ENCODE data around the gene EEF1E1.
A peak's percentile ranks its signal among the peaks of the same experiment; 100 is the strongest.
"Not testable (repeated sequence)": the region's sequence is repeated elsewhere in the genome, so short reads cannot be mapped to it uniquely, and the experiment has no call there.

Gene EEF1E1

GRCh38 chr6:8061736-8062135 is 40.6 kb downstream of the EEF1E1 start:
- no peak for DNase-seq

GRCh38 chr6:8060346-8060745 is 42.0 kb downstream of the EEF1E1 start:
- no peak for DNase-seq

- DNase-seq, result peak in 1 of 2 donors; percentile 59
Measured at GRCh38 chr6:8059129-8059528, 43.2 kb downstream of the EEF1E1 start.

GRCh38 chr6:8057793-8058192 is 44.6 kb downstream of the EEF1E1 start:
- no peak for DNase-seq

DNA sequence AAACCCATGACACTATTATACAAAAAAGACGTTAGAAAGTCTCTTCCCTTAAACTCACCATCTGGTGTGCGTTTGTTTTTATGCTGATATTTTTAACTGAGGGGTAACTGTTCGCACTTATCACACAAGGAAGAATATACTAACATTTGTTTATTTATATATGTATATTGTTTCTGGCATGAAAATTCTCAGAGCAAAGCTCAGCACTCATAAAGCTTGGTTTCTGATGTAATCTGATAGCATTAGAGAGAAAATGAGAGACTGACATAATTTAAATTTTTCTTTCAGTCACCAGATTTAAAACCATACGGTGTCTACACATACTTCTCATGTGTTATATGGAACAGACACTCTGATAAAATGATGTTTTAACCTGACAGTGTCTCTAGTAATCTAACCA is 45.1 kb downstream of the EEF1E1 start:
- DNase-seq, result no peak

GRCh38 chr6:8054276-8054675 is 48.1 kb downstream of the EEF1E1 start:
- DNase-seq, result no peak

- DNase-seq, result no peak
Measured at GRCh38 chr6:8047541-8048292, 54.6 kb downstream of the EEF1E1 start.

DNA sequence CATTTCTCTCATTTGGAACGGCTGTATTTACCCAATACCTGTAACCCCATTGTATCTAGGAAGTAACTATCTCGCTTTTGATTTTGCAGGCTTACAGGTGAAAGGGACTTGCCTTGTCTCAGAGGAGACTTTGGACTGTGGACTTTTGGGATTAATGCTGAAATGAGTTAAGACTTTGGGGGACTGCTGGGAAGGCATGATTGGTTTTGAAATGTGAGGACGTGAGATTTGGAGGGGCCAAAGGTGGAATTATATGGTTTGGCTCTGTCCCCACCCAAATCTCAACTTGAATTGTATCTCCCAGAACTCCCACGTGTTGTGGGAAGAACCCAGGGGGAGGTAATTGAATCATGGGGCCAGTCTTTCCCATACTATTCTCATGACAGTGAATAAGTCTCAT is 56.6 kb downstream of the EEF1E1 start:
- not testable (repeated sequence) for DNase-seq

DNA sequence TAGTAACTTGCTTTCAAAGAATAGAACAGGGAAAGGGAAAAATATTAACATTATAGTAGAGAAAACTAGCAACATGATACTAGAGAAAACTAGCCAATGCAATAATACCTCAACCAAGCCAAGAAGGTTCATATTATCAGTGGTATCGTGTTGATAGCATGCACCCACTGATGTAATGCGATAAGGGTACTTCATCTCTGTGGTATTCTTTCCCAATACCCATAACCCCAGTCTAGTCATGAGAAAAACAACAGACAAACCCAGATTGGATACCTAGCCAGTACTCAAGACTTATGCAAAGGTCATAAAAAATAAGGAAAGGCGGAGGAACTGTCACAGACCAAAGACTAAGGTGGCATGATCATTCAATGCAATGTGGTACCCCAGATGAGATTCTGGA is 59.1 kb downstream of the EEF1E1 start:
- DNase-seq, result no peak

- no peak for DNase-seq
Measured at GRCh38 chr6:8041913-8042583, 60.3 kb downstream of the EEF1E1 start.

- DNase-seq, result not testable (repeated sequence)
Measured at GRCh38 chr6:8034107-8034506, 68.2 kb downstream of the EEF1E1 start.

DNA sequence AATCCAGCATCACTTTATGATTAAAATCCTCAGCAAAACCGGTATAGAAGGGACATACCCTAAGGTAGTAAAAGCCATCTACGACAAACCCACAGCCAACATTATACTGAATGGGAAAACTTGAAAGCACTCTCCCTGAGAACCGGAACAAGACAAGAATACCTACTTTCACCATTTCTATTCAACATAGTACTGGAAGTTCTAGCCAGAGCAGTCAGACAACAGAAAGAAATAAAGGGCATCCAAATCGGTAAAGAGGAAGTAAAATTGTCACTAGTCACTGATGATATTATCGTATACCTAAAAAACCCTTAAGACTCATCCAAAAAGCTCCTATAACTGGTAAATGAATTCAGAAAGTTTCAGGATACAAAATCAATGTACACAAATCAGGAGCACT is 71.4 kb downstream of the EEF1E1 start:
- DNase-seq, result no peak

All from hippocampal formation (tissue), 2 donors.